ENCODE data around the gene FPR2. TPM values are rescaled to one million over a fixed set of nuclear protein-coding genes. Genes with fewer than 3 reads are reported as not detected.

Gene FPR2
- total and polyA plus RNA-seq, 3 donors from 2014 or later: 0.19 to 1.3 (median 0.31) TPM

- no peak for DNase-seq
- H3K27ac ChIP-seq: peak overlapping the region in 1 of 2 donors; percentile 75
- no peaks in the 10 kb centered on the region for H3K36me3 ChIP-seq (ENCODE audit: low read depth, missing control alignments)
- H3K9me3 ChIP-seq: no peaks in the 10 kb centered on the region
- no peaks in the 10 kb centered on the region for H3K27me3 ChIP-seq
- H3K4me3 ChIP-seq: no peak overlapping the region
- peaks cover 7% of the 10 kb centered on the region for H3K4me1 ChIP-seq
- TF ChIP-seq CTCF (IDR thresholded peaks at IDR 0.05): no peak
- TF ChIP-seq POLR2A (IDR thresholded peaks at IDR 0.05): no peak
- 42 to 52% methylated on average over 6 of the region's 6 CpGs for WGBS, 2 donors
- intact Hi-C loops (cut with DNase I; ENCODE audit: low total_unique reads): no loop called here
Measured at GRCh38 chr19:51786646-51787494, 25.9 kb downstream of the FPR2 start.

- DNase-seq: no peak
- H3K36me3 ChIP-seq (ENCODE audit: low read depth, missing control alignments): no peaks in the 10 kb centered on the region
- WGBS, 2 donors: 90 to 92% methylated on average over 2 of the region's 2 CpGs
- H3K27me3 ChIP-seq: no peaks in the 10 kb centered on the region
- no peak for TF ChIP-seq CTCF (IDR thresholded peaks at IDR 0.05)
- H3K4me1 ChIP-seq: peaks cover 7% of the 10 kb centered on the region
- H3K4me3 ChIP-seq: no peak overlapping the region
- H3K9me3 ChIP-seq: no peaks in the 10 kb centered on the region
- intact Hi-C loops (cut with DNase I; ENCODE audit: low total_unique reads): no loop called here
- H3K27ac ChIP-seq: no peak overlapping the region
Measured at GRCh38 chr19:51788029-51788428, 27.0 kb downstream of the FPR2 start.

- Histone ChIP-seq H3K36me3 (ENCODE audit: low read depth, missing control alignments) (no peaks in the 10 kb centered on the region), H3K4me1 (peaks cover 9% of the 10 kb centered on the region), H3K27ac (no peak overlapping the region), H3K27me3 (no peaks in the 10 kb centered on the region), H3K9me3 (no peaks in the 10 kb centered on the region), H3K4me3 (no peak overlapping the region)
- TF ChIP-seq POLR2A (IDR thresholded peaks at IDR 0.05) (no peak), CTCF (IDR thresholded peaks at IDR 0.05) (no peak)
- DNase-seq: no peak
- intact Hi-C loops (cut with DNase I; ENCODE audit: low total_unique reads): no loop called here
- WGBS, 2 donors: 89 to 91% methylated on average over 5 to 6 of the region's 6 CpGs
Measured at GRCh38 chr19:51789061-51789795, 28.2 kb downstream of the FPR2 start.

- Histone ChIP-seq H3K4me3 (no peak overlapping the region), H3K36me3 (ENCODE audit: low read depth, missing control alignments) (no peaks in the 10 kb centered on the region), H3K27me3 (no peaks in the 10 kb centered on the region), H3K27ac (no peak overlapping the region), H3K4me1 (peaks cover 27% of the 10 kb centered on the region), H3K9me3 (no peaks in the 10 kb centered on the region)
- no peak for DNase-seq
- WGBS, 2 donors: 80 to 83% methylated on average over 2 of the region's 2 CpGs
- no peak for TF ChIP-seq CTCF (IDR thresholded peaks at IDR 0.05)
- no peak for TF ChIP-seq POLR2A (IDR thresholded peaks at IDR 0.05)
- intact Hi-C loops (cut with DNase I; ENCODE audit: low total_unique reads): no loop called here
Measured at GRCh38 chr19:51792932-51793331, 32.0 kb downstream of the FPR2 start.
